ENCODE data around the gene NOVA1.

NOVA1 gene

GRCh38 chr14:26589925-26590324, 7.9 kb downstream of the NOVA1 start:
- FAIRE-seq: no peak

- FAIRE-seq: no peak
Measured at GRCh38 chr14:26577711-26578110, 20.1 kb downstream of the NOVA1 start.

- FAIRE-seq: no peak
Measured at GRCh38 chr14:26554069-26554772, 43.6 kb downstream of the NOVA1 start.

GRCh38 chr14:26549571-26549970, 48.3 kb downstream of the NOVA1 start:
- no peak for FAIRE-seq

GRCh38 chr14:26548406-26548805, 49.4 kb downstream of the NOVA1 start:
- no peak for FAIRE-seq

- FAIRE-seq: peak; percentile 32
Measured at GRCh38 chr14:26538176-26538575, 59.7 kb downstream of the NOVA1 start.

GRCh38 chr14:26531894-26532293, 65.9 kb downstream of the NOVA1 start:
- no peak for FAIRE-seq

- FAIRE-seq: no peak
Measured at GRCh38 chr14:26528415-26529182, 69.2 kb downstream of the NOVA1 start.

GRCh38 chr14:26527095-26527494, 70.7 kb downstream of the NOVA1 start:
- no peak for FAIRE-seq

- FAIRE-seq: no peak
Measured at GRCh38 chr14:26526137-26526536, 71.7 kb downstream of the NOVA1 start.

- no peak for FAIRE-seq
Measured at GRCh38 chr14:26525085-26525484, 72.7 kb downstream of the NOVA1 start.

GRCh38 chr14:26522967-26523366, 74.9 kb downstream of the NOVA1 start:
- FAIRE-seq: no peak

GRCh38 chr14:26517771-26518170, 80.1 kb downstream of the NOVA1 start:
- FAIRE-seq: no peak

GRCh38 chr14:26500028-26500427, 97.8 kb downstream of the NOVA1 start:
- no peak for FAIRE-seq

- FAIRE-seq: no peak
Measured at GRCh38 chr14:26499546-26499945, 98.3 kb downstream of the NOVA1 start.

GRCh38 chr14:26486922-26487321, 110.9 kb downstream of the NOVA1 start:
- FAIRE-seq: peak; percentile 27

- FAIRE-seq: no peak
Measured at GRCh38 chr14:26484562-26484961, 113.3 kb downstream of the NOVA1 start.

- peak; percentile 29 for FAIRE-seq
Measured at GRCh38 chr14:26478967-26479366, 118.9 kb downstream of the NOVA1 start.

GRCh38 chr14:26466862-26467261, 131.0 kb downstream of the NOVA1 start:
- no peak for FAIRE-seq

GRCh38 chr14:26463136-26463535, 134.7 kb downstream of the NOVA1 start:
- FAIRE-seq: no peak

- FAIRE-seq: no peak
Measured at GRCh38 chr14:26454105-26454504, 143.7 kb downstream of the NOVA1 start.

GRCh38 chr14:26448181-26448855, 149.5 kb downstream of the NOVA1 start:
- no peak for FAIRE-seq

- FAIRE-seq: no peak
Measured at GRCh38 chr14:26444822-26445221, 153.0 kb downstream of the NOVA1 start.

- FAIRE-seq: no peak
Measured at GRCh38 chr14:26443654-26444053, 154.2 kb downstream of the NOVA1 start.
